Panc1 (cell line): ENCODE measurements around the gene MGMT. TPM values are rescaled to one million over a fixed set of nuclear protein-coding genes. Genes with fewer than 3 reads are reported as not detected.

ENCODE experiments used
- ATAC-seq: fragments of 200-7000 bp; cut with Tn5 transposase; 2 replicates; pipeline ENCODE4 v1.9.1; 2020; ENCODE audit warnings: mild to moderate bottlenecking, moderate library complexity
- BruUV-seq: library from RNA; stranded (reverse); fragments of 400-500 nt; replicated peaks from 2 replicates; lab custom pipeline; 2021; lab: Mats Ljungman, UMichigan
- CTCF ChIA-PET: fragments of 300-600 bp; sonication (Branson Sonifier 250); formaldehyde crosslinking; loops from one replicate; lab custom pipeline; 2022; ENCODE audit warnings: antibody characterized with exemption; lab: Charles Lee
- POLR2A ChIA-PET: fragments of 300-600 bp; sonication (Branson Sonifier 250); formaldehyde crosslinking; loops from one replicate; lab custom pipeline; 2022; ENCODE audit warnings: antibody characterized with exemption; lab: Charles Lee
- DNase-seq: peaks from one replicate; pipeline ENCODE4 v3.0.0-alpha.2; 2010; ENCODE audit warnings: low read depth, low spot score
- H3K27ac ChIP-seq: 2 replicates; pipeline ENCODE4 v1.5.1; 2011; ENCODE audit warnings: mild to moderate bottlenecking, low read length, inconsistent platforms
- H3K27me3 ChIP-seq: fragments of 200-500 bp; sonication (Bioruptor generic); 2 replicates; pipeline ENCODE4 v1.6.0; 2014; ENCODE audit warnings: low read length, inconsistent platforms; ENCODE audit not compliant: control insufficient read depth, insufficient read depth
- H3K36me3 ChIP-seq: fragments of 200-500 bp; sonication (Bioruptor generic); 2 replicates; pipeline ENCODE4 v1.5.1; 2014; ENCODE audit warnings: inconsistent platforms, mild to moderate bottlenecking, low read length, moderate library complexity; ENCODE audit not compliant: control insufficient read depth, insufficient read depth
- H3K4me1 ChIP-seq: 2 replicates; pipeline ENCODE4 v1.5.1; 2011; ENCODE audit warnings: inconsistent platforms, mild to moderate bottlenecking, low read length, moderate library complexity; ENCODE audit not compliant: control insufficient read depth, insufficient read depth
- H3K4me3 ChIP-seq, 2 experiments: 2 replicates each; pipeline ENCODE4 v1.5.1; 2011 to 2012; ENCODE audit warnings: low read depth in 2 of 2, low read length in 2 of 2, mild to moderate bottlenecking in 2 of 2, inconsistent platforms in 1 of 2, moderate library complexity in 1 of 2
- H3K9me3 ChIP-seq: fragments of 200-500 bp; sonication (Bioruptor generic); 2 replicates; pipeline ENCODE4 v1.5.1; 2014; ENCODE audit warnings: low read depth, mild to moderate bottlenecking, inconsistent platforms, low read length, moderate library complexity; ENCODE audit not compliant: control insufficient read depth, insufficient read depth
- POLR2AphosphoS5 ChIP-seq: IDR thresholded peaks from 2 replicates; pipeline ENCODE4 v1.6.1; 2012; ENCODE audit warnings: mild to moderate bottlenecking, low read depth, low read length, moderate library complexity
- SIN3A ChIP-seq: IDR thresholded peaks from 2 replicates; pipeline ENCODE4 v1.6.1; 2012; ENCODE audit warnings: low read depth, mild to moderate bottlenecking, low read length, moderate library complexity, borderline replicate concordance; ENCODE audit not compliant: insufficient read depth
- TCF7L2 ChIP-seq: IDR thresholded peaks from 2 replicates; pipeline ENCODE4 v1.6.1; 2011; ENCODE audit warnings: mild to moderate bottlenecking, low read depth, low read length, inconsistent platforms
- in situ Hi-C: cut with HindIII; loops from 2 replicates; pipeline ENCODE4 v1.10.0; 2016; ENCODE audit warnings: low sequenced_read_pairs, low pct_unique_long_range_greater_than_20kb
- intact Hi-C: fragments of 100-400 bp; cut with micrococcal nuclease; formaldehyde crosslinking; loops from one replicate; pipeline ENCODE4 v1.10.0; 2022; ENCODE audit not compliant: unreplicated experiment
- total RNA-seq: library from RNA; stranded (reverse); gene quantifications from one replicate; pipeline ENCODE4 v1.2.1, GENCODE V29; 2021; ENCODE audit not compliant: unreplicated experiment
- TF ChIP-seq, protein P1 (sequence below): fragments of 450-650 bp; IDR thresholded peaks from 2 replicates; pipeline ENCODE4 v1.5.1; 2017; ENCODE audit warnings: mild to moderate bottlenecking
- TF ChIP-seq, protein P2 (sequence below), 2 experiments: IDR thresholded peaks; 2 replicates each; pipeline ENCODE4 v1.6.1; 2011 to 2012; ENCODE audit warnings: low read depth in 2 of 2, control low read depth in 1 of 2, low read length in 1 of 2, mild to moderate bottlenecking in 1 of 2, moderate library complexity in 1 of 2; ENCODE audit not compliant: insufficient read depth in 1 of 2

MGMT gene
- total RNA-seq, 1 experiment from 2014 or later: 27.3 TPM

DNA sequence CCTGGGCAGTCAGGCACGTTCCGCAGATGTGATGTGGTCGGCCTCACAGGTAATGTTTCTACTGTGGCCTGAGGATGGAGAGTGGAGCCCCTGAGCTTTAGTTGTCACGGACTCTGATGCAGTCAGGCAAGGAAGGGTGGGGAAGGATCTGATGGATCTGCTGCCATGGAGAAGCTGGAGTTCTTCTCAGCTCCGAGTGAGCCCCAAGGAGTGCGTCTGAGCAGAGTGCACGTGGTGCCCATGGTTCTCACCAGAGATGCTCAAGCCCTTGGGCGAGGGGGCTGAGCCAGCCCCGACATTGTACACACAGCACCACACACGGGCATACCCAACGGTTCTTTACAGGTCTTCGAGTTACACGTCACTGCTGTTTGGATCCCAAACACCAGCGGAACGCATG, 304.5 kb downstream of the MGMT start:
- TF ChIP-seq SIN3A: no peak
- TF ChIP-seq, protein P1, sequence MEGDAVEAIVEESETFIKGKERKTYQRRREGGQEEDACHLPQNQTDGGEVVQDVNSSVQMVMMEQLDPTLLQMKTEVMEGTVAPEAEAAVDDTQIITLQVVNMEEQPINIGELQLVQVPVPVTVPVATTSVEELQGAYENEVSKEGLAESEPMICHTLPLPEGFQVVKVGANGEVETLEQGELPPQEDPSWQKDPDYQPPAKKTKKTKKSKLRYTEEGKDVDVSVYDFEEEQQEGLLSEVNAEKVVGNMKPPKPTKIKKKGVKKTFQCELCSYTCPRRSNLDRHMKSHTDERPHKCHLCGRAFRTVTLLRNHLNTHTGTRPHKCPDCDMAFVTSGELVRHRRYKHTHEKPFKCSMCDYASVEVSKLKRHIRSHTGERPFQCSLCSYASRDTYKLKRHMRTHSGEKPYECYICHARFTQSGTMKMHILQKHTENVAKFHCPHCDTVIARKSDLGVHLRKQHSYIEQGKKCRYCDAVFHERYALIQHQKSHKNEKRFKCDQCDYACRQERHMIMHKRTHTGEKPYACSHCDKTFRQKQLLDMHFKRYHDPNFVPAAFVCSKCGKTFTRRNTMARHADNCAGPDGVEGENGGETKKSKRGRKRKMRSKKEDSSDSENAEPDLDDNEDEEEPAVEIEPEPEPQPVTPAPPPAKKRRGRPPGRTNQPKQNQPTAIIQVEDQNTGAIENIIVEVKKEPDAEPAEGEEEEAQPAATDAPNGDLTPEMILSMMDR: no peak
- no peak for TF ChIP-seq TCF7L2
- no peak for TF ChIP-seq POLR2AphosphoS5
- TF ChIP-seq, protein P2, sequence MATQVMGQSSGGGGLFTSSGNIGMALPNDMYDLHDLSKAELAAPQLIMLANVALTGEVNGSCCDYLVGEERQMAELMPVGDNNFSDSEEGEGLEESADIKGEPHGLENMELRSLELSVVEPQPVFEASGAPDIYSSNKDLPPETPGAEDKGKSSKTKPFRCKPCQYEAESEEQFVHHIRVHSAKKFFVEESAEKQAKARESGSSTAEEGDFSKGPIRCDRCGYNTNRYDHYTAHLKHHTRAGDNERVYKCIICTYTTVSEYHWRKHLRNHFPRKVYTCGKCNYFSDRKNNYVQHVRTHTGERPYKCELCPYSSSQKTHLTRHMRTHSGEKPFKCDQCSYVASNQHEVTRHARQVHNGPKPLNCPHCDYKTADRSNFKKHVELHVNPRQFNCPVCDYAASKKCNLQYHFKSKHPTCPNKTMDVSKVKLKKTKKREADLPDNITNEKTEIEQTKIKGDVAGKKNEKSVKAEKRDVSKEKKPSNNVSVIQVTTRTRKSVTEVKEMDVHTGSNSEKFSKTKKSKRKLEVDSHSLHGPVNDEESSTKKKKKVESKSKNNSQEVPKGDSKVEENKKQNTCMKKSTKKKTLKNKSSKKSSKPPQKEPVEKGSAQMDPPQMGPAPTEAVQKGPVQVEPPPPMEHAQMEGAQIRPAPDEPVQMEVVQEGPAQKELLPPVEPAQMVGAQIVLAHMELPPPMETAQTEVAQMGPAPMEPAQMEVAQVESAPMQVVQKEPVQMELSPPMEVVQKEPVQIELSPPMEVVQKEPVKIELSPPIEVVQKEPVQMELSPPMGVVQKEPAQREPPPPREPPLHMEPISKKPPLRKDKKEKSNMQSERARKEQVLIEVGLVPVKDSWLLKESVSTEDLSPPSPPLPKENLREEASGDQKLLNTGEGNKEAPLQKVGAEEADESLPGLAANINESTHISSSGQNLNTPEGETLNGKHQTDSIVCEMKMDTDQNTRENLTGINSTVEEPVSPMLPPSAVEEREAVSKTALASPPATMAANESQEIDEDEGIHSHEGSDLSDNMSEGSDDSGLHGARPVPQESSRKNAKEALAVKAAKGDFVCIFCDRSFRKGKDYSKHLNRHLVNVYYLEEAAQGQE (IDR thresholded peaks at IDR 0.05; ENCODE audit: insufficient read depth in 1 of 2, low read depth in 2 of 2, low read length in 1 of 2): no peak
- Histone ChIP-seq H3K27me3 (no peaks in the 10 kb centered on the region), H3K9me3 (no peaks in the 10 kb centered on the region), H3K27ac (no peak overlapping the region), H3K4me1 (no peaks in the 10 kb centered on the region), H3K36me3 (no peaks in the 10 kb centered on the region), H3K4me3 (no peak overlapping the region)
- no peak for DNase-seq
- no peak for ATAC-seq
- CTCF ChIA-PET: no interaction called here
- intact Hi-C loops (no loop called here), in situ Hi-C loops (no loop called here)
- POLR2A ChIA-PET: no interaction called here
- BruUV-seq: TSS peak; percentile 39

DNA sequence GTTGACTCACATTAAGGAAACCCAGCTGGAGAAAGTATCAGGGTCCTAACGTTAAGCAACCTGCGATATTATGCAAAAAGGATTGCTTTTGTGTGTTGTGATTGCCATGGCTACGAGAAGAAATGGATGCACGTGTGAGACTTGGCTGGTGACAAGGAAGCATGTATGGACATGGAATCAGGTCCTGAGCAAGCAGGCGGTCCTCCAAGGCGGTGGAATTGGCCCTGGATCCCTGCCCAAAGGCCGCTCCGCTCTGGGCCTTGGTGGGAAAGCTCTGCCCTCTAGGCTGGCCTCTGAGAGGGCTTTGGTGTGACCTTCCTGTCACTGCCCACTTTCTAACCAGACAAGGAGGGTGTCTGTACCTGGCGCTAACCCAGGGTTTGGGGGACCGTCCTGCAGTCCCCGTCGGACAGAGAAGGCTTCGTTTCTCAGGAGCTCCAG, 305.0 kb downstream of the MGMT start:
- no peak for DNase-seq
- H3K9me3 ChIP-seq: no peaks in the 10 kb centered on the region
- BruUV-seq: no TSS peak
- in situ Hi-C loops: no loop called here
- no peaks in the 10 kb centered on the region for H3K27me3 ChIP-seq
- TF ChIP-seq POLR2AphosphoS5 (no peak), TCF7L2 (no peak), SIN3A (no peak)
- TF ChIP-seq, protein P1: no peak
- TF ChIP-seq, protein P2 (IDR thresholded peaks at IDR 0.05; ENCODE audit: insufficient read depth in 1 of 2, low read depth in 2 of 2, low read length in 1 of 2): no peak
- no peak for ATAC-seq
- CTCF ChIA-PET: no interaction called here
- H3K4me3 ChIP-seq: no peak overlapping the region
- no peak overlapping the region for H3K27ac ChIP-seq
- intact Hi-C loops: no loop called here
- H3K4me1 ChIP-seq: no peaks in the 10 kb centered on the region
- H3K36me3 ChIP-seq: no peaks in the 10 kb centered on the region
- POLR2A ChIA-PET: no interaction called here
